Gastroesophageal sphincter (tissue), 3 donors: ENCODE results near the gene EFCAB14.

Experiments used
- CTCF ChIP-seq, 4 experiments: fragments of 200-600 bp in 2 of 4; fragments of 450-650 bp in 2 of 4; sonication (generic) in 1 of 4; IDR thresholded peaks; one replicate each; pipeline ENCODE4 v1.5.1; 2017 to 2019; ENCODE audit warnings: antibody characterized with exemption in 4 of 4, mild to moderate bottlenecking in 2 of 4, moderate library complexity in 2 of 4
- EP300 ChIP-seq: sonication (generic); formaldehyde crosslinking; IDR thresholded peaks from one replicate; pipeline ENCODE4 v1.6.1; 2017; ENCODE audit warnings: antibody characterized with exemption, mild to moderate bottlenecking

- TF ChIP-seq CTCF (IDR thresholded peaks at IDR 0.05) (no peak), EP300 (no peak)
Observed at GRCh38 chr1:46657775-46658174, 61.1 kb downstream of the EFCAB14 start.
